OCI-LY3 (cell line): ENCODE data around the gene RERE.

Source experiments
- H2AFZ ChIP-seq: fragments of 200-600, 300-600 bp; shearing (Covaris generic); 2 replicates; pipeline ENCODE4 v1.6.0; 2014; ENCODE audit warnings: antibody characterized with exemption, low read depth, low read length
- H3K27ac ChIP-seq: fragments of 200-600, 300-600 bp; sonication (generic); 2 replicates; pipeline ENCODE4 v1.5.1; 2014; ENCODE audit warnings: mild to moderate bottlenecking, low read length, moderate library complexity, mixed read lengths
- H3K27me3 ChIP-seq: fragments of 200-600, 300-600 bp; sonication (generic); 2 replicates; pipeline ENCODE4 v1.6.1; 2014; ENCODE audit warnings: low read depth, low read length, mixed read lengths
- H3K36me3 ChIP-seq: fragments of 200-600, 300-600 bp; sonication (generic); replicated peaks from 2 replicates; pipeline ENCODE3; 2014; ENCODE audit warnings: low read depth, low read length, mixed read lengths
- H3K4me1 ChIP-seq: fragments of 300-600, 200-600 bp; sonication (generic); 2 replicates; pipeline ENCODE4 v1.6.1; 2014; ENCODE audit warnings: low read length, mixed read lengths
- H3K4me2 ChIP-seq: fragments of 200-600, 300-600 bp; sonication (generic); 2 replicates; pipeline ENCODE4 v1.6.1; 2014; ENCODE audit warnings: low read length, mixed read lengths
- H3K4me3 ChIP-seq: fragments of 300-600, 200-600 bp; sonication (generic); 2 replicates; pipeline ENCODE4 v1.5.1; 2014; ENCODE audit warnings: antibody characterized with exemption, mild to moderate bottlenecking, low read length, moderate library complexity
- H3K79me2 ChIP-seq: fragments of 300-600, 200-600 bp; shearing (Covaris generic); 2 replicates; pipeline ENCODE4 v1.6.1; 2014; ENCODE audit warnings: mild to moderate bottlenecking, low read length, mixed read lengths
- H3K9ac ChIP-seq: fragments of 300-600, 200-600 bp; shearing (Covaris generic); 2 replicates; pipeline ENCODE4 v1.6.0; 2014; ENCODE audit warnings: mild to moderate bottlenecking, low read length, moderate library complexity
- H3K9me3 ChIP-seq: fragments of 200-600, 300-600 bp; shearing (Covaris generic); 2 replicates; pipeline ENCODE4 v1.6.1; 2014; ENCODE audit warnings: low read length, mixed read lengths; ENCODE audit not compliant: insufficient read depth
- H4K20me1 ChIP-seq: fragments of 200-600, 300-600 bp; sonication (generic); 2 replicates; pipeline ENCODE4 v1.6.1; 2016; ENCODE audit warnings: low read length, mixed read lengths; ENCODE audit not compliant: insufficient read depth
- EZH2phosphoT487 ChIP-seq: fragments of 200-600 bp; shearing (Covaris generic); IDR thresholded peaks from 2 replicates; pipeline ENCODE4 v1.6.1; 2018; ENCODE audit warnings: antibody characterized with exemption, mixed run types, low read depth
- TF ChIP-seq, protein P1 (sequence below): fragments of 200-600, 300-600 bp; sonication (generic); IDR thresholded peaks from 2 replicates; pipeline ENCODE4 v1.5.1; 2014; ENCODE audit warnings: antibody characterized with exemption, low read length, low read depth

RERE gene

DNA sequence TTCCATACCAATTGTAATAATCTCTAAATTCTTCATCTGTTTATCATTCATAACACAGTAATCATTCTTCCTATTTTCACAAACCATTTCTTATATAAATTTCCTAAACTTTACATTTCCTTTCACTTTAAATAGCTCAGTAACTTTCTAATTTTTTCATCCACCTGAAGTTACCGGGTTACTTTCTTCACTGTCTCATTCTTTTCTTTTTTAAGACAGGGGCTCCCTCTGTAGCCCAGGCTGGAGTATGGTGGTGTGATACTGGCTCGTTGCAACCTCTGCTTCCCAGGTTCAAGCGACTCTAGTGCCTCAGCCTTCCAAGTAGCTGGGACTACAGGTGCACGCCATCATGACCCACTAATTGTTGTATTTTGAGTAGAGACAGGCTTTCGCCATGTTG is 41.3 kb downstream of the RERE start:
- no peak overlapping the region for H3K9ac ChIP-seq
- no peaks in the 10 kb centered on the region for H3K9me3 ChIP-seq
- H3K27me3 ChIP-seq, result no peaks in the 10 kb centered on the region
- no peak overlapping the region for H2AFZ ChIP-seq
- H3K4me1 ChIP-seq, result peaks cover 7% of the 10 kb centered on the region
- H4K20me1 ChIP-seq, result peaks cover 3% of the 10 kb centered on the region; the same call in 1 of the 2 replicates
- TF ChIP-seq EZH2phosphoT487, result no peak
- TF ChIP-seq, protein P1, sequence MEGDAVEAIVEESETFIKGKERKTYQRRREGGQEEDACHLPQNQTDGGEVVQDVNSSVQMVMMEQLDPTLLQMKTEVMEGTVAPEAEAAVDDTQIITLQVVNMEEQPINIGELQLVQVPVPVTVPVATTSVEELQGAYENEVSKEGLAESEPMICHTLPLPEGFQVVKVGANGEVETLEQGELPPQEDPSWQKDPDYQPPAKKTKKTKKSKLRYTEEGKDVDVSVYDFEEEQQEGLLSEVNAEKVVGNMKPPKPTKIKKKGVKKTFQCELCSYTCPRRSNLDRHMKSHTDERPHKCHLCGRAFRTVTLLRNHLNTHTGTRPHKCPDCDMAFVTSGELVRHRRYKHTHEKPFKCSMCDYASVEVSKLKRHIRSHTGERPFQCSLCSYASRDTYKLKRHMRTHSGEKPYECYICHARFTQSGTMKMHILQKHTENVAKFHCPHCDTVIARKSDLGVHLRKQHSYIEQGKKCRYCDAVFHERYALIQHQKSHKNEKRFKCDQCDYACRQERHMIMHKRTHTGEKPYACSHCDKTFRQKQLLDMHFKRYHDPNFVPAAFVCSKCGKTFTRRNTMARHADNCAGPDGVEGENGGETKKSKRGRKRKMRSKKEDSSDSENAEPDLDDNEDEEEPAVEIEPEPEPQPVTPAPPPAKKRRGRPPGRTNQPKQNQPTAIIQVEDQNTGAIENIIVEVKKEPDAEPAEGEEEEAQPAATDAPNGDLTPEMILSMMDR, result no peak
- H3K36me3 ChIP-seq, result no peaks in the 10 kb centered on the region
- H3K4me3 ChIP-seq, result no peak overlapping the region
- H3K27ac ChIP-seq, result no peak overlapping the region
- H3K79me2 ChIP-seq, result no peaks in the 10 kb centered on the region
- H3K4me2 ChIP-seq, result no peak overlapping the region

DNA sequence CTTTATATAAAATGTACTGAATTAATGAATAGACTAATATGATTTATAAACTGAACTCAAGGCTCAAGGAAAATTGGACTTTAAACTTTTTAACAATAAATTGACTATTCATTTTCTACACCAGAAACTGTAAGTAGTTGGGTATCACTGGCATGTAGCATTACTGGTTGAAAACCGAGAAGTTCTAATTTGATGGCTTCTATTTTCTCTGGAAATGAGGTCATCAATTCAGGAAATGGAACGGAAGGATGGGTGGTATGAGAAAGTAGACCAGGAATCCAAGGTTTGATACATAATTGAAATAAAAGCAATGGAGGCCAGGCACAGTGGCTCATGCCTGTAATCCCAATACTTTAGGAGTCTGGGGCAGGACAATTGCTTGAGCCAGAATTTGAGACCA is 50.4 kb downstream of the RERE start:
- Histone ChIP-seq H3K79me2 (peaks cover 3% of the 10 kb centered on the region; the same call in 1 of the 2 replicates), H3K4me1 (peaks cover 13% of the 10 kb centered on the region), H3K9me3 (no peaks in the 10 kb centered on the region), H3K36me3 (no peaks in the 10 kb centered on the region), H3K9ac (no peak overlapping the region), H3K4me2 (no peak overlapping the region), H4K20me1 (no peaks in the 10 kb centered on the region; the same call in 1 of the 2 replicates), H3K4me3 (no peak overlapping the region), H3K27me3 (no peaks in the 10 kb centered on the region), H2AFZ (no peak overlapping the region), H3K27ac (no peak overlapping the region)
- TF ChIP-seq, protein P1, result no peak
- TF ChIP-seq EZH2phosphoT487, result no peak

DNA sequence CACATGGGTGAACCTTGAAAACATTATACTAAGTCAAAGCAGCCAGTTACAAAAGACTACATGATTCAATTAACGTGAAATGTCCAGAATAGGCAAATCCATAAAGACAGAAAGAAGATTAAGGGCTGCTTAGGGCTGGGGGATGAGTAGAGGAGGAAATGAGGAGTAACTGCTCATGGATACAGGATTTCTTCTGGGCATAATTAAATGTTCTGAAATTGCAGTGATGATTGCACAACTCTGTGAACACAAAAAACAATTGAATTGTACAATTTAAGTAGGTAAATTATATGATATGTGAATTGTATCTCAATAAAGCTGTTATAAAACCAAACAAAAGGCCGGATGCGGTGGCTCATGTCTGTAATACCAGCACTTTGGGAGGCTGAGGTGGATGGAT is 52.2 kb downstream of the RERE start:
- Histone ChIP-seq H4K20me1 (no peaks in the 10 kb centered on the region; the same call in 1 of the 2 replicates), H3K27ac (no peak overlapping the region), H3K4me3 (no peak overlapping the region), H2AFZ (no peak overlapping the region), H3K36me3 (no peaks in the 10 kb centered on the region), H3K79me2 (peaks cover 3% of the 10 kb centered on the region; the same call in 1 of the 2 replicates), H3K9me3 (no peaks in the 10 kb centered on the region), H3K9ac (no peak overlapping the region), H3K4me1 (peaks cover 13% of the 10 kb centered on the region), H3K27me3 (no peaks in the 10 kb centered on the region), H3K4me2 (no peak overlapping the region)
- TF ChIP-seq EZH2phosphoT487, result no peak
- TF ChIP-seq, protein P1, result no peak

DNA sequence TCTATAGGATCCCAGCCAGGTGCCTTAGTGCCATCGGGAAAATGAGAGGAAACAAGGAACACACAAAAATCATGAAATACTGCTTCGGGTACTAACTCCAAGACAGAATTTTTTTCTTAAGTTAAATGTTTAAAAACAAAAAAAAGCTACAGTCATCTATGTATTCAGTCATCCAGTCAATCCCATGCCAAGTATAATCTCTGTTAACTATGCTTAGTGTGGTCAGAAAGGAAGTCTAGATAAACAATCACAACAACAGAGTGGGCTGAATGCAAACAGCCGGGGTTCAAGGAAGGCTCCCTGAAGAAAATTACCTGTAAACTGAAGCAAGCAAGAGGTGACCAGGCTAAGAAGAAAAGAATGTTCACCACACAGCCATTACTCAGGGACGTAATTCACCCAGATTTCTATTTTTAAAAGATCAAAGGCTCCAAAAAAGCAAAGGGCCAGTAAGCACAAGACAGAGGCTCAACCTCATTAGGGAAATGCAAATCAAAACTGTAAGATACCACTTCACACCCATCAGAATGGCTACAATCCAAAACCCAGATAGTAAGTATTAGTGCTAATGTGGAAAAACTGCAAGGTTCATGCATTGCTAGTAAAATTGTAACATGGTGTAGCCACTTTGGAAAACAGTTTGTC is 53.0 kb downstream of the RERE start:
- H3K9ac ChIP-seq, result no peak overlapping the region
- no peaks in the 10 kb centered on the region for H3K9me3 ChIP-seq
- H3K79me2 ChIP-seq, result peaks cover 3% of the 10 kb centered on the region; the same call in 1 of the 2 replicates
- H3K4me2 ChIP-seq, result peak overlapping the region; percentile 38; the same call in 1 of the 2 replicates
- TF ChIP-seq EZH2phosphoT487, result no peak
- TF ChIP-seq, protein P1, result no peak
- peaks cover 13% of the 10 kb centered on the region for H3K4me1 ChIP-seq
- H4K20me1 ChIP-seq, result no peaks in the 10 kb centered on the region; the same call in 1 of the 2 replicates
- H2AFZ ChIP-seq, result no peak overlapping the region
- no peak overlapping the region for H3K27ac ChIP-seq
- no peaks in the 10 kb centered on the region for H3K36me3 ChIP-seq
- 0 out of 2 replicates have a peak overlapping the region, but pooled peaks have one; percentile 18 for H3K4me3 ChIP-seq
- H3K27me3 ChIP-seq, result no peaks in the 10 kb centered on the region
